HCT116 (cell line): ENCODE data around the gene LAMTOR1.

ENCODE experiments used
- CBX3 ChIP-seq: IDR thresholded peaks from 2 replicates; pipeline ENCODE4 v1.6.1; 2012; ENCODE audit warnings: low read depth
- EGR1 ChIP-seq: IDR thresholded peaks from 2 replicates; pipeline ENCODE4 v1.6.1; 2012; ENCODE audit warnings: low read depth
- POLR2A ChIP-seq: IDR thresholded peaks from 2 replicates; pipeline ENCODE4 v1.7.0; 2011; ENCODE audit warnings: borderline replicate concordance; ENCODE audit not compliant: insufficient read depth, insufficient read length; ENCODE audit errors: extremely low read depth
- POLR2AphosphoS5 ChIP-seq: IDR thresholded peaks from 2 replicates; pipeline ENCODE4 v1.6.1; 2011; ENCODE audit warnings: mild to moderate bottlenecking, low read depth, low read length, moderate library complexity
- RAD21 ChIP-seq: IDR thresholded peaks from 2 replicates; pipeline ENCODE4 v1.6.1; 2012; ENCODE audit warnings: low read depth, mild to moderate bottlenecking
- SIN3A ChIP-seq: IDR thresholded peaks from 2 replicates; pipeline ENCODE4 v1.6.1; 2012; ENCODE audit warnings: low read depth
- SP1 ChIP-seq: IDR thresholded peaks from 2 replicates; pipeline ENCODE4 v1.6.1; 2012; ENCODE audit warnings: low read depth
- SRF ChIP-seq: IDR thresholded peaks from 2 replicates; pipeline ENCODE4 v1.6.1; 2012; ENCODE audit warnings: low read depth
- YY1 ChIP-seq: IDR thresholded peaks from 2 replicates; pipeline ENCODE4 v1.6.1; 2011; ENCODE audit warnings: low read length, low read depth, moderate library complexity, mild to moderate bottlenecking; ENCODE audit not compliant: insufficient replicate concordance; ENCODE audit errors: extremely low read depth
- TF ChIP-seq, protein P1 (sequence below), 3 experiments: fragments of 200-600 bp in 1 of 3; sonication (generic) in 1 of 3; IDR thresholded peaks in 2 of 3; conservative IDR thresholded peaks in 1 of 3; 2 replicates each; pipeline ENCODE4 v1.5.1; 2012 to 2017; ENCODE audit warnings: low read depth in 2 of 3, low read length in 2 of 3, antibody characterized with exemption in 1 of 3, borderline replicate concordance in 1 of 3, control low read depth in 1 of 3, mild to moderate bottlenecking in 1 of 3, mixed read lengths in 1 of 3, mixed run types in 1 of 3, moderate library complexity in 1 of 3; ENCODE audit not compliant: insufficient read depth in 1 of 3
- TF ChIP-seq, protein P2 (sequence below): IDR thresholded peaks from 2 replicates; pipeline ENCODE4 v1.6.1; 2012
- TF ChIP-seq, protein P3 (sequence below): IDR thresholded peaks from 2 replicates; pipeline ENCODE4 v1.6.1; 2011; ENCODE audit warnings: mild to moderate bottlenecking, low read length, moderate library complexity; ENCODE audit not compliant: insufficient replicate concordance; ENCODE audit errors: extremely low read depth

DNA sequence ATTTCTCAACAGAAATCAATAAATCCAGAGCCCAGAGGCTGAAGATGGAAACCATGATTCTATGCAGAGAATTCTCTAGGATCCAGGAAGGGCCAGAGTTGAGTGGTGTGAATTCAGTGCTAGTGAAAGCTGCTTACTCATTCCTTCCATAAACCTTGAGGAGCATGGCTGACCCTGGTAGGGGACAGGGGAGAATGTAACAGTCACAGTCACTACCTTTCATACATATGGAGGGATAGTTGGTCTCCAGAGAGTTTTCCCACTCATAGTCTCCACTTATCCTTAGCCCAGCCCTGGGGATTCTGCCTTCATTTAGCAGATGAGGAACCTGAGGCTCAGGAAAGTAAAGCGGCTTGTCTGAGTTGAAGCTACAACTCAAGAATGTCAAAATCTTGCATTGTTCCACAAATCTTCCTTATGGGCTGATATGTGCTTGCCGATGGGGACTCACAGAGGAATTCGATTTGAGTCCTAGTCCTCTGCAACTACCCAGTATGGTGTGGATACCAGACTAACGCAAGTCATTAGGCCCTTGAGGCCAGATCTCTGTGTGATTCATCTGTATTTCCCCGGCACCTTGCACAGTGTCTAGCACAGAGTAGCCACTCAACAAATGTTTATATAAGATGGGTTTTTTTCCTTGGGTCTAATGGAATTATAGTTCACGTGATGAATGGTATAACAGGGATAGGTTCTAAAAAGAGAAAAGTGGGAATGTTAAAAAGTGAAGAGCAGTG lies 13.1 kb upstream of the LAMTOR1 start:
- TF ChIP-seq, protein P1, sequence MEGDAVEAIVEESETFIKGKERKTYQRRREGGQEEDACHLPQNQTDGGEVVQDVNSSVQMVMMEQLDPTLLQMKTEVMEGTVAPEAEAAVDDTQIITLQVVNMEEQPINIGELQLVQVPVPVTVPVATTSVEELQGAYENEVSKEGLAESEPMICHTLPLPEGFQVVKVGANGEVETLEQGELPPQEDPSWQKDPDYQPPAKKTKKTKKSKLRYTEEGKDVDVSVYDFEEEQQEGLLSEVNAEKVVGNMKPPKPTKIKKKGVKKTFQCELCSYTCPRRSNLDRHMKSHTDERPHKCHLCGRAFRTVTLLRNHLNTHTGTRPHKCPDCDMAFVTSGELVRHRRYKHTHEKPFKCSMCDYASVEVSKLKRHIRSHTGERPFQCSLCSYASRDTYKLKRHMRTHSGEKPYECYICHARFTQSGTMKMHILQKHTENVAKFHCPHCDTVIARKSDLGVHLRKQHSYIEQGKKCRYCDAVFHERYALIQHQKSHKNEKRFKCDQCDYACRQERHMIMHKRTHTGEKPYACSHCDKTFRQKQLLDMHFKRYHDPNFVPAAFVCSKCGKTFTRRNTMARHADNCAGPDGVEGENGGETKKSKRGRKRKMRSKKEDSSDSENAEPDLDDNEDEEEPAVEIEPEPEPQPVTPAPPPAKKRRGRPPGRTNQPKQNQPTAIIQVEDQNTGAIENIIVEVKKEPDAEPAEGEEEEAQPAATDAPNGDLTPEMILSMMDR (IDR thresholded peaks at IDR 0.05 in 2 of 3, conservative IDR thresholded peaks at IDR 0.05 in 1 of 3; ENCODE audit: borderline replicate concordance in 1 of 3, insufficient read depth in 1 of 3, low read depth in 2 of 3, low read length in 2 of 3): no peak
- TF ChIP-seq POLR2A: no peak
- no peak for TF ChIP-seq EGR1
- no peak for TF ChIP-seq POLR2AphosphoS5
- TF ChIP-seq, protein P2, sequence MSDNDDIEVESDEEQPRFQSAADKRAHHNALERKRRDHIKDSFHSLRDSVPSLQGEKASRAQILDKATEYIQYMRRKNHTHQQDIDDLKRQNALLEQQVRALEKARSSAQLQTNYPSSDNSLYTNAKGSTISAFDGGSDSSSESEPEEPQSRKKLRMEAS: no peak
- TF ChIP-seq, protein P3, sequence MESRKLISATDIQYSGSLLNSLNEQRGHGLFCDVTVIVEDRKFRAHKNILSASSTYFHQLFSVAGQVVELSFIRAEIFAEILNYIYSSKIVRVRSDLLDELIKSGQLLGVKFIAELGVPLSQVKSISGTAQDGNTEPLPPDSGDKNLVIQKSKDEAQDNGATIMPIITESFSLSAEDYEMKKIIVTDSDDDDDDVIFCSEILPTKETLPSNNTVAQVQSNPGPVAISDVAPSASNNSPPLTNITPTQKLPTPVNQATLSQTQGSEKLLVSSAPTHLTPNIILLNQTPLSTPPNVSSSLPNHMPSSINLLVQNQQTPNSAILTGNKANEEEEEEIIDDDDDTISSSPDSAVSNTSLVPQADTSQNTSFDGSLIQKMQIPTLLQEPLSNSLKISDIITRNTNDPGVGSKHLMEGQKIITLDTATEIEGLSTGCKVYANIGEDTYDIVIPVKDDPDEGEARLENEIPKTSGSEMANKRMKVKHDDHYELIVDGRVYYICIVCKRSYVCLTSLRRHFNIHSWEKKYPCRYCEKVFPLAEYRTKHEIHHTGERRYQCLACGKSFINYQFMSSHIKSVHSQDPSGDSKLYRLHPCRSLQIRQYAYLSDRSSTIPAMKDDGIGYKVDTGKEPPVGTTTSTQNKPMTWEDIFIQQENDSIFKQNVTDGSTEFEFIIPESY: no peak
- TF ChIP-seq YY1: no peak
- no peak for TF ChIP-seq CBX3
- no peak for TF ChIP-seq SRF
- no peak for TF ChIP-seq SIN3A
- no peak for TF ChIP-seq SP1
- TF ChIP-seq RAD21: no peak
